Rectal smooth muscle tissue (tissue), 1 donor: Measurements from ENCODE around the gene GABRB1.

Experiments
- H3K27ac ChIP-seq: one replicate; pipeline ENCODE4 v1.7.0; 2013; ENCODE audit warnings: low read depth, low read length, inconsistent platforms
- H3K27me3 ChIP-seq: one replicate; pipeline ENCODE4 v1.7.0; 2013; ENCODE audit warnings: low read length; ENCODE audit not compliant: control insufficient read depth, insufficient read depth
- H3K36me3 ChIP-seq: one replicate; pipeline ENCODE4 v1.7.0; 2013; ENCODE audit warnings: low read length; ENCODE audit not compliant: control insufficient read depth, insufficient read depth
- H3K4me1 ChIP-seq: one replicate; pipeline ENCODE4 v1.7.0; 2013; ENCODE audit warnings: low read length; ENCODE audit not compliant: control insufficient read depth, insufficient read depth
- H3K4me3 ChIP-seq: one replicate; pipeline ENCODE4 v1.7.0; 2013; ENCODE audit warnings: low read length
- H3K9ac ChIP-seq: one replicate; pipeline ENCODE4 v1.7.0; 2013; ENCODE audit warnings: low read length

The GABRB1 gene

GRCh38 chr4:47013373-47013772 lies 18.0 kb upstream of the GABRB1 start:
- Histone ChIP-seq H3K27me3 (no peaks in the 10 kb centered on the region), H3K36me3 (no peaks in the 10 kb centered on the region), H3K4me1 (no peaks in the 10 kb centered on the region), H3K9ac (no peak overlapping the region), H3K27ac (no peak overlapping the region), H3K4me3 (no peak overlapping the region)

DNA sequence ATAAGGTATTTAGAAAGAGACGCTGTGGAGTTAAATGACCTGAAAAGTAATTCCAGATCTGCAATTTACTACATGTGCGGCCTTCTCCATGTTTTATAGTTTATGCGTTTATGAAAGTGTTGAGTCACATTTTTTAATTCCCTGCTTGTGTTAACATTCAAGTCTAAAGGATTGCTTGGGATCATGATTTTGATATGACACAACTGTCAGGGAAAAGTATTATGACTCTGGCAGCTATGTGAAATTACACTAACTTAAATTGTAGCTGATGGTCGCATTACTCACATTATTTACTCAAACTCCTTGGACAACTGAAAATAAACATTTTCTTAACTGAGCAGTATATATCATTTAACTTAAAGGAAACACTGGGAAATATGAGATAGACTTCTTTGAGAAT lies 14.3 kb upstream of the GABRB1 start:
- Histone ChIP-seq H3K4me3 (no peak overlapping the region), H3K9ac (no peak overlapping the region), H3K27me3 (no peaks in the 10 kb centered on the region), H3K27ac (no peak overlapping the region), H3K4me1 (no peaks in the 10 kb centered on the region), H3K36me3 (no peaks in the 10 kb centered on the region)

DNA sequence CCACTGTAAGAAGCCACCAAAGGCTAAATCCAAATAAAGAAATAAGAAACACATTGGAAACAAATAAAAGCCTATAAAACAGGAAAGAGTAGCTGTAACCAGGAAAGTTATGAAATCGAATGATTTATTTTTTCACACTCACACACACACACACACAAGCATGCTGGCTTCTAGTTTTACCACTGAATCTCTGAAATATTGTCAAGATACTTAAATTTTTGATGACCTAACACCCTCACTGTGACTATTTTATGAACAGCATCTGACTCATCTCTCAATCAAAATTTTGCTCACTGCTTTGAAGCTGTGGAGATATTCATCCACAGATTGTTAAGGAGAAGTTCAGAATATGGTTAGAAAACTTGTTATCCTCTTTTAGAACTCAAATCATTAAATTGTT lies 13.9 kb upstream of the GABRB1 start:
- H3K4me3 ChIP-seq = no peak overlapping the region
- no peak overlapping the region for H3K9ac ChIP-seq
- H3K27ac ChIP-seq = no peak overlapping the region
- no peaks in the 10 kb centered on the region for H3K4me1 ChIP-seq
- H3K27me3 ChIP-seq = no peaks in the 10 kb centered on the region
- H3K36me3 ChIP-seq = no peaks in the 10 kb centered on the region

- H3K4me1 ChIP-seq = no peaks in the 10 kb centered on the region
- no peaks in the 10 kb centered on the region for H3K36me3 ChIP-seq
- no peak overlapping the region for H3K27ac ChIP-seq
- H3K27me3 ChIP-seq = no peaks in the 10 kb centered on the region
- peak overlapping the region; percentile 61 for H3K4me3 ChIP-seq
- no peak overlapping the region for H3K9ac ChIP-seq
Observed at GRCh38 chr4:47031751-47032404, 511 bp downstream of the GABRB1 start.

DNA sequence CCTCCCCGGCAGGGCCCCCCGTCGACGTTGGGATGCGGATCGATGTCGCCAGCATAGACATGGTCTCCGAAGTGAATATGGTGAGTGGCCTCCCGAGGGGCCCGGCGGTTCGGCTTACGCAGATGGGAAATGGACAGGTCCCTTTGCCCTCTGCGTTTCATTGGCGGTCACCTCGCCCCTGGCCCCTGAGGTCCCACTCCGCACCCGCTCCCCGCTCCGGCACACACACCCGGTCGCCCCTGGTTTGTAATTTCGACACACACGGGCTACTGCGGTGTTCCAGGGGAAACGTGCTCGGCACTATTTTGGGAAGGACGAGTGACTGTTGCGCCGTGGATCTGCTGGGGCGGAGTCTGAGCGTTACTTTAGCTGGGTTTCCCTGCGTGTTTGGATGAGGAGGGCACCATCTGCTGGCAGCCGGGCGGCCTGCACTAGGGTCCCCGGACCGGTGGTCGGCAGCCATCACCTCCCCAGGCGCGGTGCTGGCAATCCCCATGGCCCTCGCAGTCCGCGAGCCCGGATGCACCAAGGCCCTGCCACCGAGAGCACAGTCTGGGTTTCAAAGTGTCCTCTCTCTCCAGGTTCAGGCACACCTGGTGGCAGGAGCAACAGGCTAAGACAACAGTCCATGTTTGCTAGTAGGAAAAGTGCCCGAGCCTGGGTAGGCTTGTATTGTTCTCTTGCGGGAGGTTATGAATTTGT lies 1.2 kb downstream of the GABRB1 start:
- Histone ChIP-seq H3K36me3 (no peaks in the 10 kb centered on the region), H3K27me3 (no peaks in the 10 kb centered on the region), H3K9ac (no peak overlapping the region), H3K4me3 (peak overlapping the region; percentile 61), H3K27ac (no peak overlapping the region), H3K4me1 (no peaks in the 10 kb centered on the region)

GRCh38 chr4:47038263-47038662 lies 6.9 kb downstream of the GABRB1 start:
- no peaks in the 10 kb centered on the region for H3K36me3 ChIP-seq
- no peaks in the 10 kb centered on the region for H3K27me3 ChIP-seq
- no peak overlapping the region for H3K4me3 ChIP-seq
- H3K4me1 ChIP-seq = no peaks in the 10 kb centered on the region
- H3K9ac ChIP-seq = no peak overlapping the region
- no peak overlapping the region for H3K27ac ChIP-seq

DNA sequence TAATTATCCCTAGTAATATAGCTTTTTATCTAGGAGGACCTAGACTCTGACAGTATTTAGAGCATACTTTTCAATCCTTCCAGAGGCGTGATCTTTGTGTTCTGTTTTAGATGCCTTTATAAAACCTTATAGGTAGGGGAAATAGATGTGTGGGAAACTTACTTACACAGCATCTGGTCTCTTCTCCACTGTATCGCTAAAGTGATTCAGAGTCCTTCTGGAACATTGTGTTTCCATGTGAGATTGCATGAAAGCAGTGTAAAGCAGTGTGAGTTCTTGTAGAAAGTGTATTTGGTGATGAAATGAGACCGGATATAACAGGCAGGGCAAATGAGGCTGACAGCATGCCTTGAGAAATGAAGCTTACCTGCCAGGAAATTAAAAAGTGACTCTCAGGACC lies 9.5 kb downstream of the GABRB1 start:
- Histone ChIP-seq H3K27me3 (no peaks in the 10 kb centered on the region), H3K4me3 (no peak overlapping the region), H3K9ac (no peak overlapping the region), H3K27ac (no peak overlapping the region), H3K36me3 (no peaks in the 10 kb centered on the region), H3K4me1 (no peaks in the 10 kb centered on the region)

GRCh38 chr4:47043821-47044220 lies 12.5 kb downstream of the GABRB1 start:
- Histone ChIP-seq H3K4me3 (no peak overlapping the region), H3K27me3 (no peaks in the 10 kb centered on the region), H3K36me3 (no peaks in the 10 kb centered on the region), H3K27ac (no peak overlapping the region), H3K9ac (no peak overlapping the region), H3K4me1 (no peaks in the 10 kb centered on the region)

DNA sequence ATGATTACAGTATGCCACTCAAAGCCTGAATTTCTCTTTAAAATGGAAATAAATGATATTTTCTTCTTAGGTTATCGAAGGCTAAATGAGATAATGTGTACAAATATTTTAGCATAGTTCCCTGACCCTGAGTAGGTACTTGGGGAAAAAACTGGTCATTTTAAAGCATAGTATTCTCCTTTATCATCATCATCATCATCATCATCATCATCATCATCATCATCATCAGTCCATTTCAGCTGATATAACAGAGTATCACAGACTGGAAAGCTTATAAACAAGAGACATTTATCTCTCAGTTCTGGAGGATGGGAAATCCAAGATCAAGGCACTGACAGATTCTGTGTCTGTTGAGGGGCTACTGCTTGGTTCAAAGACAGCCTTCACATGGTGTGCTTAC lies 13.9 kb downstream of the GABRB1 start:
- Histone ChIP-seq H3K9ac (no peak overlapping the region), H3K4me3 (no peak overlapping the region), H3K27ac (no peak overlapping the region), H3K27me3 (no peaks in the 10 kb centered on the region), H3K4me1 (no peaks in the 10 kb centered on the region), H3K36me3 (no peaks in the 10 kb centered on the region)

DNA sequence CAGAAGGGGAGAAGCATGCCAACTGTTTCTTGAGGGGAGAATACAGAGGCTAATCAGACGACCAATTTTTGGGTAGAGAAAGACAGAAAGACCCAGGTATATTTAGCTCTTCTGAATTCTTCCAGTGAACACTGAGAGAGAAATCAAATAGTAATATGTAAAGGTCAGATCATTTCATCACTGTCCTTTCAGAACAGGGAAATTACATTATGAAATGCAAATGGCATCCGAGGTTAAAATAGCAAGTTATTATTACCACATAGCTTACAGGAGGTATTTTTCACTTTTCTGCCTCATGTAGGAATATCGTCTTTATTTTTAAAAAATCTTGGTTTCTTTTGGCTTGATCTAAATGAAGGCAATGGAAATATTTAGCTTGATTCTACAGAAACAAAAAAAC lies 18.0 kb downstream of the GABRB1 start:
- H3K4me3 ChIP-seq = no peak overlapping the region
- no peak overlapping the region for H3K9ac ChIP-seq
- H3K27ac ChIP-seq = no peak overlapping the region
- no peaks in the 10 kb centered on the region for H3K36me3 ChIP-seq
- no peaks in the 10 kb centered on the region for H3K4me1 ChIP-seq
- no peaks in the 10 kb centered on the region for H3K27me3 ChIP-seq

GRCh38 chr4:47050761-47051725 lies 19.7 kb downstream of the GABRB1 start:
- H3K27ac ChIP-seq = no peak overlapping the region
- H3K4me1 ChIP-seq = no peaks in the 10 kb centered on the region
- H3K9ac ChIP-seq = no peak overlapping the region
- H3K4me3 ChIP-seq = no peak overlapping the region
- H3K27me3 ChIP-seq = no peaks in the 10 kb centered on the region
- H3K36me3 ChIP-seq = no peaks in the 10 kb centered on the region

GRCh38 chr4:47053485-47053884 lies 22.1 kb downstream of the GABRB1 start:
- Histone ChIP-seq H3K4me3 (no peak overlapping the region), H3K27me3 (no peaks in the 10 kb centered on the region), H3K36me3 (no peaks in the 10 kb centered on the region), H3K27ac (no peak overlapping the region), H3K4me1 (no peaks in the 10 kb centered on the region), H3K9ac (no peak overlapping the region)
